Spleen (tissue), 11 donors: ENCODE measurements around the gene EIF2B2. TPM values are rescaled to one million over a fixed set of nuclear protein-coding genes. Genes with fewer than 3 reads are reported as not detected.

Source experiments
- DNase-seq: peaks from one replicate; pipeline ENCODE4 v3.0.0-alpha.2; 2020
- H3K27ac ChIP-seq, 8 donors: fragments of 200-600 bp; sonication (generic) in 7 of 8; 1 replicate in 4 of 8; 2 replicates in 4 of 8; pipeline versions ENCODE4 v1.5.0 to v1.8.0; 2016 to 2021; ENCODE audit warnings: inconsistent platforms in 4 of 8, mild to moderate bottlenecking in 4 of 8, moderate library complexity in 1 of 8
- H3K27me3 ChIP-seq, 7 donors: fragments of 200-600 bp; sonication (generic) in 6 of 7; replicated peaks in 1 of 7; 1 replicate in 4 of 7; 2 replicates in 3 of 7; pipeline versions ENCODE4 v1.5.0 to v1.8.0; 2016 to 2021; ENCODE audit warnings: inconsistent platforms in 3 of 7, mild to moderate bottlenecking in 1 of 7
- H3K36me3 ChIP-seq, 6 donors: fragments of 200-600 bp; sonication (generic) in 5 of 6; 1 replicate in 4 of 6; 2 replicates in 2 of 6; pipeline versions ENCODE4 v1.5.0 to v1.8.0; 2016 to 2021; ENCODE audit warnings: inconsistent platforms in 2 of 6
- H3K4me1 ChIP-seq, 6 donors: fragments of 200-600 bp; sonication (generic) in 5 of 6; 1 replicate in 3 of 6; 2 replicates in 3 of 6; pipeline versions ENCODE4 v1.5.0 to v1.8.0; 2016 to 2021; ENCODE audit warnings: inconsistent platforms in 3 of 6
- H3K4me3 ChIP-seq, 8 donors: fragments of 200-600 bp; sonication (generic) in 7 of 8; 1 replicate in 4 of 8; 2 replicates in 4 of 8; pipeline versions ENCODE4 v1.5.0 to v1.8.0; 2016 to 2021; ENCODE audit warnings: inconsistent platforms in 4 of 8, mild to moderate bottlenecking in 4 of 8, moderate library complexity in 2 of 8
- H3K9me3 ChIP-seq, 8 donors: fragments of 200-600 bp; sonication (generic) in 7 of 8; 1 replicate in 4 of 8; 2 replicates in 4 of 8; pipeline versions ENCODE4 v1.5.0 to v1.8.0; 2016 to 2021; ENCODE audit warnings: inconsistent platforms in 4 of 8
- POLR2A ChIP-seq, 3 donors: fragments of 450-650 bp; IDR thresholded peaks; one replicate each; pipeline ENCODE4 v1.5.1; 2017; ENCODE audit warnings: antibody characterized with exemption in 3 of 3, mild to moderate bottlenecking in 1 of 3
- POLR2AphosphoS5 ChIP-seq, 3 donors: sonication (generic); formaldehyde crosslinking; IDR thresholded peaks; one replicate each; pipeline ENCODE4 v1.5.1; 2017; ENCODE audit warnings: antibody characterized with exemption in 3 of 3
- WGBS, 5 donors: extraction: QIAGEN DNeasy Blood & Tissue Kit in 3 of 5; methylation state at CpG; one replicate each; pipeline versions ENCODE4 v1.1.5 to v1.1.7; 2013 to 2018; 5-methylcytosine and 5-hydroxymethylcytosine counted together
- intact Hi-C: fragments of 100-400 bp; cut with DNase I; formaldehyde crosslinking; loops from one replicate; pipeline ENCODE4 v1.15.0; 2023; ENCODE audit warnings: low total_unique reads
- polyA plus RNA-seq, 3 donors: library from polyadenylated mRNA; stranded (reverse); fragments of 200-250 nt; gene quantifications; one replicate each; pipeline ENCODE4 v1.2.1, GENCODE V29; 2013
- total RNA-seq, 7 donors: library from RNA; depleted of rRNA in 3 of 7; stranded (reverse); fragments of >200 nt in 3 of 7; fragmentation: NEBNext Ultra II Directional in 4 of 7; extraction: Animal tissue kit (Norgen Biotek cat#: 25700) in 4 of 7; gene quantifications; one replicate each; pipeline versions ENCODE4 v1.1.0 to v1.2.1, GENCODE V29; 2016 to 2021
- TF ChIP-seq, protein P1 (sequence below), 11 experiments: fragments of 200-600 bp in 7 of 11; fragments of 450-650 bp in 4 of 11; sonication (generic) in 4 of 11; IDR thresholded peaks in 8 of 11; conservative IDR thresholded peaks in 3 of 11; 1 replicate in 7 of 11; 2 replicates in 4 of 11; pipeline versions ENCODE4 v1.4.0 to v1.8.0; 2016 to 2021; ENCODE audit warnings: antibody characterized with exemption in 11 of 11, inconsistent platforms in 4 of 11, mild to moderate bottlenecking in 1 of 11
- donor health status: healthy with polysubstance abuse.
- donor health status: DM: no; HTN: no; CAD: no; lungs with moderate emphysema.
- donor health status: DM: no; HTN: no; CAD: no.
- donor health status: Bipolar disorder and iron deficiency.
- donor health status: healthy.
- donor health status: DM: no; HTN: no; CAD: no.
- donor health status: DM: yes; HTN: yes; CAD: no.

EIF2B2 gene
- total and polyA plus RNA-seq, 10 donors: 16.0 to 38.1 (median 25.8) TPM

DNA sequence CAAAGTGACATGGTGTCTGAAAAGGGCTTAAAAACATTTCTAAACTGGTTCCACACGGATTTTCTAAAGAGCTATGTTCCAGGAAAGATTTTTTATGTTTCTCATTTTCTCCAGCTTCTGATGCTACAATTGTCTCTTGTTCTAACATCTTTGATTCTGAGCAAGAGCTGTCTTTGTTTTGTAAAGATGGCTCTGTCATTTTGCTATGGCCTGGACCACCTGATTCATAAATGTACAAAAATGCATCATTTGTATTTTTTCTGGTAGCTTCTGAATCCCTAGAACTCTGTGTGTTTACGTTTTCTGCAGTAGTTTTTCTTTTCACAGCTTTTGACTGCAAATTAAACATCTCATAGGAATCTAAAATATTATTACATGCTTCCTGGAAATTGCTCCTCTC lies 45.4 kb downstream of the EIF2B2 start:
- Histone ChIP-seq H3K4me3 (no peak overlapping the region), H3K27ac (no peak overlapping the region), H3K36me3 (no peaks in the 10 kb centered on the region), H3K27me3 (no peaks in the 10 kb centered on the region), H3K4me1 (peaks cover 5 to 58% (median 36%) of the 10 kb centered on the region in 6 donors), H3K9me3 (no peaks in the 10 kb centered on the region)
- TF ChIP-seq, protein P1, sequence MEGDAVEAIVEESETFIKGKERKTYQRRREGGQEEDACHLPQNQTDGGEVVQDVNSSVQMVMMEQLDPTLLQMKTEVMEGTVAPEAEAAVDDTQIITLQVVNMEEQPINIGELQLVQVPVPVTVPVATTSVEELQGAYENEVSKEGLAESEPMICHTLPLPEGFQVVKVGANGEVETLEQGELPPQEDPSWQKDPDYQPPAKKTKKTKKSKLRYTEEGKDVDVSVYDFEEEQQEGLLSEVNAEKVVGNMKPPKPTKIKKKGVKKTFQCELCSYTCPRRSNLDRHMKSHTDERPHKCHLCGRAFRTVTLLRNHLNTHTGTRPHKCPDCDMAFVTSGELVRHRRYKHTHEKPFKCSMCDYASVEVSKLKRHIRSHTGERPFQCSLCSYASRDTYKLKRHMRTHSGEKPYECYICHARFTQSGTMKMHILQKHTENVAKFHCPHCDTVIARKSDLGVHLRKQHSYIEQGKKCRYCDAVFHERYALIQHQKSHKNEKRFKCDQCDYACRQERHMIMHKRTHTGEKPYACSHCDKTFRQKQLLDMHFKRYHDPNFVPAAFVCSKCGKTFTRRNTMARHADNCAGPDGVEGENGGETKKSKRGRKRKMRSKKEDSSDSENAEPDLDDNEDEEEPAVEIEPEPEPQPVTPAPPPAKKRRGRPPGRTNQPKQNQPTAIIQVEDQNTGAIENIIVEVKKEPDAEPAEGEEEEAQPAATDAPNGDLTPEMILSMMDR (IDR thresholded peaks at IDR 0.05 in 8 of 11, conservative IDR thresholded peaks at IDR 0.05 in 3 of 11): no peak
- TF ChIP-seq POLR2AphosphoS5 (IDR thresholded peaks at IDR 0.05) (no peak), POLR2A (IDR thresholded peaks at IDR 0.05) (no peak)
- DNase-seq: no peak
- 84 to 99% (median 94%) methylated on average over 2 of the region's 2 CpGs for WGBS, 5 donors
- intact Hi-C loops: no loop called here

DNA sequence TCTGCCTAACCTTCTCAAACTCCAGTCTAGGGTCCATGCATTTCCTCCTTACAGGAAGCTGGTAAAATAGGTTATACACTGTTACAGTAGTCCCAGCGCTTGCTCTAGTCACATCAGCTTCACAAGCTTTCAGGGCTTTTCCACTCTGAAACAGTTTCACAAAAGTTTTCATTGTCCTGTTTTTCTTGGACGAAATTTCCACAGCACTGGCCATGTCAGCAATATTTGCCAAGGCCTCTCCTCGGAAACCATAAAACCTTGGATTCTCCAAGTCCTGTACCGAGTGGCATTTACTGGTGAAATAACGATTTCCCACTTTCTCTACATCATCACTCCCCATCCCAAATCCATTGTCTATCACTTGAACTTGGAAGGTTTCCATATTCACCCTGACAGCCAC lies 46.4 kb downstream of the EIF2B2 start:
- peak overlapping the region in 1 of 8 donors; percentile 86 for H3K27ac ChIP-seq
- 82 to 89% (median 87%) methylated on average over 5 of the region's 5 CpGs for WGBS, 5 donors
- TF ChIP-seq, protein P1 (IDR thresholded peaks at IDR 0.05 in 8 of 11, conservative IDR thresholded peaks at IDR 0.05 in 3 of 11): no peak
- no peak for TF ChIP-seq POLR2A (IDR thresholded peaks at IDR 0.05)
- no peak for TF ChIP-seq POLR2AphosphoS5 (IDR thresholded peaks at IDR 0.05)
- H3K36me3 ChIP-seq: no peaks in the 10 kb centered on the region
- H3K4me1 ChIP-seq: peaks cover 5 to 59% (median 35%) of the 10 kb centered on the region in 6 donors
- no peak overlapping the region for H3K4me3 ChIP-seq
- no peak for DNase-seq
- intact Hi-C loops: no loop called here
- no peaks in the 10 kb centered on the region for H3K9me3 ChIP-seq
- no peaks in the 10 kb centered on the region for H3K27me3 ChIP-seq

DNA sequence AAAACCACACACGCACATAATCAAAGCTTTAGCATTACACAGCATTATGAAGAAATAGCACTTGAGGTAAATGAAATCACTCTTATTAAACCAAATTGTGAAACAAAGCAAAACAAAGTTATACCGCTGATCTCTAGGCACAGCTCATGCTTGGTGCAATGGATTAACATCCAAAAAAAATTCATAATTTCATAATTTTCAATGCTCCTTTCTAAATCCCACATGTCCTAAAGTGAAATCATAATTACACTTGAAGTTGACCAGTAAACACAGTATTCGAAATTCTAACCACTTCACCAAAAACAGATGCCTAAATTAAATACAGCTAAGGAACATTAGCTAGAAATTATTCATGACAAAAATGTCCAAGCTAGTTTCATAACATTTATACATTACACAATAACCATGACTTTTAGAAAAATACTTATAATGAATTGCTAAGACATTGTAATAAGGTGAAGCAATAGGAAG lies 47.0 kb downstream of the EIF2B2 start:
- H3K27me3 ChIP-seq: no peaks in the 10 kb centered on the region
- TF ChIP-seq POLR2AphosphoS5 (IDR thresholded peaks at IDR 0.05): no peak
- TF ChIP-seq, protein P1 (IDR thresholded peaks at IDR 0.05 in 8 of 11, conservative IDR thresholded peaks at IDR 0.05 in 3 of 11): no peak
- TF ChIP-seq POLR2A (IDR thresholded peaks at IDR 0.05): no peak
- peaks cover 5 to 56% (median 30%) of the 10 kb centered on the region in 6 donors for H3K4me1 ChIP-seq
- no peak overlapping the region for H3K4me3 ChIP-seq
- intact Hi-C loops: no loop called here
- WGBS, 5 donors: 47 to 89% (median 72%) methylated on average over 3 of the region's 3 CpGs
- DNase-seq: no peak
- no peaks in the 10 kb centered on the region for H3K9me3 ChIP-seq
- H3K36me3 ChIP-seq: no peaks in the 10 kb centered on the region
- peak overlapping the region in 1 of 8 donors; percentile 86 for H3K27ac ChIP-seq

DNA sequence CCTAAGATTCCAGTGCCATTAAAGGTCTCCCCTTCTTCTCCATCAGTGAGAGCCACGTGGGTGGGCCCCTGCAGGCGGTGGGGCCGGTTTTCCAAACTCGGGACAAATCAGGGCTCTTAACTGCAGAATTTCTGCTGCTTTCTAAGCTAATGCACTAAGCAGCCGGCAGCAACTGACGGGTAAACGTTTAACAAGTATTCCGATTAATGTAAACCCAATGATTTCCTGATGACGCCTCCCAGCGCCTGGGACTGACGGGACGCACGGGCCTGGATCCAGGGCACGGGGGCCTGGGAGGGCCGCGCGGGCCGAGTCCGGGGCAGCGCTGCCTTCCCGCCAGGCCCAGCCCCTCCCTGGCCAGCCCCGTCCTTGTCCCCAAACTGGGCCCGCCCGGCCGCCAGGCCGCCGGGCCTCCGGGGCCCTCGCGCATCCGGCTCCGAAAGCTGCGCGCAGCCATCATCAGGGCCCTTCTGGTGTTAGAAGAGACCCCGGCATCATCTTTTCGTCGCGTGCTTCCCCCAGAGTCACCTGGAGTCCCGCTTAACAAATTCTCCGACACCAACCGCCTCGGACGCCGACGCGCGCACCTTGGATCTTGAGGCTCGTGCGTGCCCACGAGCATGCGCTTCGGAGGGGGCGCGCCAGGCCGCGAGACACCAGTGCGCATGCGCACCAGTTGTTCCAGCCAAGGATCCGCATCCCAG lies 48.3 kb downstream of the EIF2B2 start, which contains the start of gene MLH3:
Gene MLH3, minus strand, starts transcription at position 616 of the 704 bp plus-strand sequence. CDS start 1,812 bp downstream, outside the sequence.
- TF ChIP-seq POLR2A (IDR thresholded peaks at IDR 0.05): no peak
- TF ChIP-seq, protein P1 (IDR thresholded peaks at IDR 0.05 in 8 of 11, conservative IDR thresholded peaks at IDR 0.05 in 3 of 11): peak in 1 of 11 experiments; percentile 12
- peak; percentile 89 to 92 (median 91) for TF ChIP-seq POLR2AphosphoS5 (IDR thresholded peaks at IDR 0.05)
- DNase-seq: peak; percentile 91
- 0 to 1% (median 0%) methylated on average over 57 to 59 of the region's 59 CpGs for WGBS, 5 donors
- Histone ChIP-seq H3K4me1 (peaks cover 5 to 45% (median 26%) of the 10 kb centered on the region in 6 donors), H3K27ac (peak within 1 kb of the TSS; percentile 76 to 92 (median 86)), H3K27me3 (no peaks in the 10 kb centered on the region), H3K4me3 (peak within 1 kb of the TSS; percentile 40 to 76 (median 66)), H3K36me3 (no peaks in the 10 kb centered on the region), H3K9me3 (no peaks in the 10 kb centered on the region)
- intact Hi-C loops: no loop called here
